ENCODE data around the gene TENM3.

TENM3 gene

DNA sequence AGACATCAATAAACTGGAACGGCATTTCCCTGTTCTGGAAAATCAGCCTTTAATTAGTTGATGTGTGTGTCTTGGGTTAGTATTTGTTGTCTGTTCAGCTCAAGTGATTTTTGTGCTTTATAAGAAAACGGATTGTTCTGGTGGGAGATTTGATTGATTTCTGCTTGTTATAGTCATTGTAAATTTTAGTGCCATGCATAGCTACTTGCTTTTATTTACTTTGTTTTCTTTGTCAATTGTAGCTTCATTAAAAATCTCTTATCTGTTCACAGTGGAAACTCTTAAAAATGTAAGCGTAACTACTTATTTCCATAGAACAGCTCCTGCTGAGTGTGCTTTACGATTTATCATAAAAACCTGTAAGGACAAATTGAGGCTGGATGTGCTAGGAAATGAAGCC, 253.2 kb downstream of the TENM3 start:
- H3K9me3 ChIP-seq (ENCODE audit: control insufficient read depth, low read depth, low read length), result no peaks in the 10 kb centered on the region
- peaks cover 26% of the 10 kb centered on the region for H3K4me1 ChIP-seq (ENCODE audit: control insufficient read depth, low read depth, low read length)
- H3K27me3 ChIP-seq (ENCODE audit: control insufficient read depth, insufficient read depth, low read length), result no peaks in the 10 kb centered on the region
- H3K9ac ChIP-seq (ENCODE audit: low read length), result no peak overlapping the region
- no peak overlapping the region for H3K27ac ChIP-seq (ENCODE audit: low read length)
- no peak overlapping the region for H3K4me3 ChIP-seq (ENCODE audit: low read length)
- H3K36me3 ChIP-seq (ENCODE audit: control insufficient read depth, low read depth, low read length), result no peaks in the 10 kb centered on the region

GRCh38 chr4:182502064-182502463, 258.9 kb downstream of the TENM3 start:
- Histone ChIP-seq H3K9me3 (ENCODE audit: control insufficient read depth, low read depth, low read length) (no peaks in the 10 kb centered on the region), H3K4me3 (ENCODE audit: low read length) (no peak overlapping the region), H3K36me3 (ENCODE audit: control insufficient read depth, low read depth, low read length) (no peaks in the 10 kb centered on the region), H3K27ac (ENCODE audit: low read length) (no peak overlapping the region), H3K27me3 (ENCODE audit: control insufficient read depth, insufficient read depth, low read length) (no peaks in the 10 kb centered on the region), H3K4me1 (ENCODE audit: control insufficient read depth, low read depth, low read length) (peaks cover 39% of the 10 kb centered on the region), H3K9ac (ENCODE audit: low read length) (no peak overlapping the region)

- Histone ChIP-seq H3K36me3 (ENCODE audit: control insufficient read depth, low read depth, low read length) (no peaks in the 10 kb centered on the region), H3K4me1 (ENCODE audit: control insufficient read depth, low read depth, low read length) (peaks cover 51% of the 10 kb centered on the region), H3K27me3 (ENCODE audit: control insufficient read depth, insufficient read depth, low read length) (no peaks in the 10 kb centered on the region), H3K9ac (ENCODE audit: low read length) (no peak overlapping the region), H3K27ac (ENCODE audit: low read length) (no peak overlapping the region), H3K4me3 (ENCODE audit: low read length) (no peak overlapping the region), H3K9me3 (ENCODE audit: control insufficient read depth, low read depth, low read length) (no peaks in the 10 kb centered on the region)
Measured at GRCh38 chr4:182504463-182504862, 261.3 kb downstream of the TENM3 start.

- H3K27me3 ChIP-seq (ENCODE audit: control insufficient read depth, insufficient read depth, low read length), result no peaks in the 10 kb centered on the region
- no peaks in the 10 kb centered on the region for H3K36me3 ChIP-seq (ENCODE audit: control insufficient read depth, low read depth, low read length)
- H3K4me1 ChIP-seq (ENCODE audit: control insufficient read depth, low read depth, low read length), result peaks cover 39% of the 10 kb centered on the region
- H3K9ac ChIP-seq (ENCODE audit: low read length), result no peak overlapping the region
- H3K27ac ChIP-seq (ENCODE audit: low read length), result no peak overlapping the region
- H3K9me3 ChIP-seq (ENCODE audit: control insufficient read depth, low read depth, low read length), result no peaks in the 10 kb centered on the region
- H3K4me3 ChIP-seq (ENCODE audit: low read length), result no peak overlapping the region
Measured at GRCh38 chr4:182507805-182508204, 264.6 kb downstream of the TENM3 start.

DNA sequence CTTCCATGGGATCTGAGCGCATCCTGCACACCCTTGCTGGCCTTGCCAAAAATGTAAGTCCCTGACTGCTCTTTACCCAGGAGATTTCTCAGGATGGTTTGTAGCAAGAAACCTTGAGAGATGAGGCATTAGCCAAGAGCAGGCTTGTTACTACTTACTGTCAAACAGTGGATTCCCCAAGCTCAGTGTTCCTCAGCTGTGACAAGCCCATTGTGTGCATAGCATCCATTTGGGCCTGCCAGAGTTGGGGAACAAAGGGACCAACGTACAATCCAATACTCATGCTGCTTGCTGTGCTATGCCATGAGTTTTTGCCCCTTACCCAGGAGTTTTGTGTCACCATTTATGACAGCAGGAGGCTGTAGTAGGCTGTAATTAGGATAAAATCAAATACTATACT, 267.6 kb downstream of the TENM3 start:
- Histone ChIP-seq H3K4me3 (ENCODE audit: low read length) (no peak overlapping the region), H3K9me3 (ENCODE audit: control insufficient read depth, low read depth, low read length) (peaks cover under 1% of the 10 kb centered on the region), H3K36me3 (ENCODE audit: control insufficient read depth, low read depth, low read length) (no peaks in the 10 kb centered on the region), H3K9ac (ENCODE audit: low read length) (no peak overlapping the region), H3K4me1 (ENCODE audit: control insufficient read depth, low read depth, low read length) (peaks cover 18% of the 10 kb centered on the region), H3K27me3 (ENCODE audit: control insufficient read depth, insufficient read depth, low read length) (no peaks in the 10 kb centered on the region), H3K27ac (ENCODE audit: low read length) (no peak overlapping the region)

- Histone ChIP-seq H3K27ac (ENCODE audit: low read length) (no peak overlapping the region), H3K27me3 (ENCODE audit: control insufficient read depth, insufficient read depth, low read length) (no peaks in the 10 kb centered on the region), H3K9ac (ENCODE audit: low read length) (no peak overlapping the region), H3K9me3 (ENCODE audit: control insufficient read depth, low read depth, low read length) (peaks cover 3% of the 10 kb centered on the region), H3K4me1 (ENCODE audit: control insufficient read depth, low read depth, low read length) (no peaks in the 10 kb centered on the region), H3K36me3 (ENCODE audit: control insufficient read depth, low read depth, low read length) (no peaks in the 10 kb centered on the region), H3K4me3 (ENCODE audit: low read length) (no peak overlapping the region)
Measured at GRCh38 chr4:182513587-182514291, 270.5 kb downstream of the TENM3 start.

- H3K27me3 ChIP-seq (ENCODE audit: control insufficient read depth, insufficient read depth, low read length), result no peaks in the 10 kb centered on the region
- H3K9ac ChIP-seq (ENCODE audit: low read length), result no peak overlapping the region
- H3K9me3 ChIP-seq (ENCODE audit: control insufficient read depth, low read depth, low read length), result peaks cover 3% of the 10 kb centered on the region
- no peak overlapping the region for H3K27ac ChIP-seq (ENCODE audit: low read length)
- no peaks in the 10 kb centered on the region for H3K4me1 ChIP-seq (ENCODE audit: control insufficient read depth, low read depth, low read length)
- no peak overlapping the region for H3K4me3 ChIP-seq (ENCODE audit: low read length)
- H3K36me3 ChIP-seq (ENCODE audit: control insufficient read depth, low read depth, low read length), result no peaks in the 10 kb centered on the region
Measured at GRCh38 chr4:182518421-182518820, 275.2 kb downstream of the TENM3 start.

- no peak overlapping the region for H3K4me3 ChIP-seq (ENCODE audit: low read length)
- no peaks in the 10 kb centered on the region for H3K4me1 ChIP-seq (ENCODE audit: control insufficient read depth, low read depth, low read length)
- no peak overlapping the region for H3K9ac ChIP-seq (ENCODE audit: low read length)
- no peaks in the 10 kb centered on the region for H3K27me3 ChIP-seq (ENCODE audit: control insufficient read depth, insufficient read depth, low read length)
- no peak overlapping the region for H3K27ac ChIP-seq (ENCODE audit: low read length)
- peaks cover 3% of the 10 kb centered on the region for H3K9me3 ChIP-seq (ENCODE audit: control insufficient read depth, low read depth, low read length)
- no peaks in the 10 kb centered on the region for H3K36me3 ChIP-seq (ENCODE audit: control insufficient read depth, low read depth, low read length)
Measured at GRCh38 chr4:182519528-182519927, 276.3 kb downstream of the TENM3 start.

- H3K27me3 ChIP-seq (ENCODE audit: control insufficient read depth, insufficient read depth, low read length), result no peaks in the 10 kb centered on the region
- H3K36me3 ChIP-seq (ENCODE audit: control insufficient read depth, low read depth, low read length), result no peaks in the 10 kb centered on the region
- H3K4me1 ChIP-seq (ENCODE audit: control insufficient read depth, low read depth, low read length), result peaks cover 7% of the 10 kb centered on the region
- peaks cover 1% of the 10 kb centered on the region for H3K9me3 ChIP-seq (ENCODE audit: control insufficient read depth, low read depth, low read length)
- H3K4me3 ChIP-seq (ENCODE audit: low read length), result no peak overlapping the region
- no peak overlapping the region for H3K27ac ChIP-seq (ENCODE audit: low read length)
- no peak overlapping the region for H3K9ac ChIP-seq (ENCODE audit: low read length)
Measured at GRCh38 chr4:182521011-182521410, 277.8 kb downstream of the TENM3 start.

GRCh38 chr4:182528819-182529218, 285.6 kb downstream of the TENM3 start:
- H3K9me3 ChIP-seq (ENCODE audit: control insufficient read depth, low read depth, low read length), result no peaks in the 10 kb centered on the region
- no peak overlapping the region for H3K27ac ChIP-seq (ENCODE audit: low read length)
- H3K4me3 ChIP-seq (ENCODE audit: low read length), result no peak overlapping the region
- H3K4me1 ChIP-seq (ENCODE audit: control insufficient read depth, low read depth, low read length), result peaks cover 18% of the 10 kb centered on the region
- no peaks in the 10 kb centered on the region for H3K36me3 ChIP-seq (ENCODE audit: control insufficient read depth, low read depth, low read length)
- H3K9ac ChIP-seq (ENCODE audit: low read length), result no peak overlapping the region
- H3K27me3 ChIP-seq (ENCODE audit: control insufficient read depth, insufficient read depth, low read length), result no peaks in the 10 kb centered on the region

GRCh38 chr4:182530451-182530850, 287.2 kb downstream of the TENM3 start:
- Histone ChIP-seq H3K4me1 (ENCODE audit: control insufficient read depth, low read depth, low read length) (peaks cover 16% of the 10 kb centered on the region), H3K4me3 (ENCODE audit: low read length) (no peak overlapping the region), H3K27ac (ENCODE audit: low read length) (no peak overlapping the region), H3K9me3 (ENCODE audit: control insufficient read depth, low read depth, low read length) (no peaks in the 10 kb centered on the region), H3K36me3 (ENCODE audit: control insufficient read depth, low read depth, low read length) (no peaks in the 10 kb centered on the region), H3K9ac (ENCODE audit: low read length) (no peak overlapping the region), H3K27me3 (ENCODE audit: control insufficient read depth, insufficient read depth, low read length) (no peaks in the 10 kb centered on the region)

GRCh38 chr4:182531555-182532162, 288.5 kb downstream of the TENM3 start:
- Histone ChIP-seq H3K4me1 (ENCODE audit: control insufficient read depth, low read depth, low read length) (peaks cover 20% of the 10 kb centered on the region), H3K9me3 (ENCODE audit: control insufficient read depth, low read depth, low read length) (no peaks in the 10 kb centered on the region), H3K27me3 (ENCODE audit: control insufficient read depth, insufficient read depth, low read length) (no peaks in the 10 kb centered on the region), H3K4me3 (ENCODE audit: low read length) (no peak overlapping the region), H3K36me3 (ENCODE audit: control insufficient read depth, low read depth, low read length) (no peaks in the 10 kb centered on the region), H3K9ac (ENCODE audit: low read length) (no peak overlapping the region), H3K27ac (ENCODE audit: low read length) (no peak overlapping the region)
